GM12878 (cell line): Measurements from ENCODE around the gene PAN3. TPM values are rescaled to one million over a fixed set of nuclear protein-coding genes. Genes with fewer than 3 reads are reported as not detected.
A peak's percentile ranks its signal among the peaks of the same experiment; 100 is the strongest.

ENCODE experiments used
- ATAC-seq: fragments of 200-7000 bp; cut with Tn5 transposase; 3 replicates; pipeline ENCODE4 v1.9.1; 2020; ENCODE audit warnings: mild to moderate bottlenecking, moderate library complexity
- BruUV-seq: library from RNA; stranded (reverse); fragments of 400-500 nt; replicated peaks from 2 replicates; lab custom pipeline; 2021; lab: Mats Ljungman, UMichigan
- CTCF ChIA-PET: fragments of 300-600 bp; sonication (Branson Sonifier 250); formaldehyde crosslinking; extraction: SDS; loops from one replicate; lab custom pipeline; 2021; ENCODE audit warnings: inconsistent platforms; lab: Yijun Ruan, JAX
- POLR2A ChIA-PET: fragments of 350-600 bp; formaldehyde crosslinking; extraction: SDS; loops from one replicate; lab custom pipeline; 2021; ENCODE audit warnings: inconsistent platforms; lab: Charles Lee
- RAD21 ChIA-PET: fragments of 300-600 bp; sonication (Branson Sonifier 250); formaldehyde crosslinking; loops from one replicate; lab custom pipeline; 2023; ENCODE audit warnings: antibody characterized with exemption; ENCODE audit not compliant: unreplicated experiment; lab: Charles Lee
- SMC1A ChIA-PET: fragments of 300-600 bp; sonication (Branson Sonifier 250); formaldehyde crosslinking; loops from one replicate; lab custom pipeline; 2023; ENCODE audit not compliant: unreplicated experiment, uncharacterized antibody; lab: Charles Lee
- DNase-seq: peaks from one replicate; pipeline ENCODE4 v3.0.0-alpha.2; 2011; ENCODE audit warnings: low read depth, low spot score
- FAIRE-seq: peaks from 3 replicates; lab custom pipeline; 2011; peaks lifted over from hg19 to GRCh38; lab: Jason Lieb, UNC
- H2AFZ ChIP-seq: 2 replicates; pipeline ENCODE4 v1.6.0; 2011; ENCODE audit warnings: low read depth, low read length, control low read depth; ENCODE audit not compliant: control insufficient read depth
- H3K27ac ChIP-seq: 2 replicates; pipeline ENCODE4 v1.5.1; 2011; ENCODE audit warnings: control low read depth; ENCODE audit not compliant: control insufficient read depth, insufficient read depth
- H3K27me3 ChIP-seq, 2 experiments: replicated peaks in 1 of 2; 2 replicates each; pipeline versions ENCODE4 v1.6.0 to v1.6.1; 2011; ENCODE audit warnings: low read length in 1 of 2; ENCODE audit not compliant: control insufficient read depth in 2 of 2, insufficient read depth in 2 of 2
- H3K36me3 ChIP-seq, 2 experiments: 2 replicates each; pipeline ENCODE4 v1.5.1; 2011; ENCODE audit warnings: low read length in 1 of 2; ENCODE audit not compliant: control insufficient read depth in 2 of 2, insufficient read depth in 2 of 2
- H3K4me1 ChIP-seq: 2 replicates; pipeline ENCODE4 v1.6.1; 2011; ENCODE audit warnings: mild to moderate bottlenecking, low read length, moderate library complexity, mixed read lengths; ENCODE audit not compliant: control insufficient read depth, insufficient read depth
- H3K4me2 ChIP-seq: 2 replicates; pipeline ENCODE4 v1.6.0; 2011; ENCODE audit warnings: control low read depth; ENCODE audit not compliant: control insufficient read depth, insufficient read depth
- H3K4me3 ChIP-seq: fragments of 200-600 bp; sonication (generic); 2 replicates; pipeline ENCODE4 v1.5.1; 2016
- H3K79me2 ChIP-seq: 2 replicates; pipeline ENCODE4 v1.6.0; 2011; ENCODE audit warnings: low read length; ENCODE audit not compliant: control insufficient read depth, insufficient read depth
- H3K9ac ChIP-seq: 2 replicates; pipeline ENCODE4 v1.8.0; 2011; ENCODE audit warnings: low read length, control low read depth, mixed read lengths; ENCODE audit not compliant: control insufficient read depth, insufficient read depth
- H3K9me3 ChIP-seq: replicated peaks from 3 replicates; pipeline ENCODE4 v1.5.1; 2011; ENCODE audit warnings: mild to moderate bottlenecking, low read length; ENCODE audit not compliant: control insufficient read depth, insufficient read depth
- H4K20me1 ChIP-seq: 2 replicates; pipeline ENCODE4 v1.6.0; 2011; ENCODE audit not compliant: control insufficient read depth, insufficient read depth
- BACH1 ChIP-seq: fragments of 450-650 bp; IDR thresholded peaks from 2 replicates; pipeline ENCODE4 v1.6.1; 2017; ENCODE audit warnings: mild to moderate bottlenecking, borderline replicate concordance
- EGR1 ChIP-seq, 2 experiments: IDR thresholded peaks; 1 replicate in 1 of 2; 2 replicates in 1 of 2; pipeline ENCODE4 v1.6.1; 2011 to 2012; ENCODE audit warnings: low read depth in 2 of 2, low read length in 2 of 2, borderline replicate concordance in 1 of 2, mild to moderate bottlenecking in 1 of 2, moderate library complexity in 1 of 2
- EP300 ChIP-seq, 2 experiments: fragments of 150-350 bp in 1 of 2; IDR thresholded peaks; 2 replicates each; pipeline ENCODE4 v1.6.1; 2011 to 2012; ENCODE audit warnings: low read depth in 2 of 2, low read length in 2 of 2, borderline replicate concordance in 1 of 2, improper control_type of control experiment in 1 of 2, inconsistent platforms in 1 of 2; ENCODE audit not compliant: control insufficient read depth in 1 of 2
- HDGF ChIP-seq: fragments of 450-650 bp; IDR thresholded peaks from 2 replicates; pipeline ENCODE4 v1.6.1; 2016; ENCODE audit warnings: antibody characterized with exemption
- HSF1 ChIP-seq: fragments of 150-350 bp; IDR thresholded peaks from 2 replicates; pipeline ENCODE4 v1.6.1; 2014; ENCODE audit warnings: mild to moderate bottlenecking, low read depth, low read length
- IRF4 ChIP-seq: IDR thresholded peaks from 2 replicates; pipeline ENCODE4 v1.6.1; 2011; ENCODE audit warnings: low read depth, low read length
- MEF2A ChIP-seq: IDR thresholded peaks from 2 replicates; pipeline ENCODE4 v1.6.1; 2011; ENCODE audit warnings: low read depth, mild to moderate bottlenecking, low read length, moderate library complexity; ENCODE audit not compliant: insufficient read depth
- NR2F1 ChIP-seq: fragments of 450-650 bp; conservative IDR thresholded peaks from 2 replicates; pipeline ENCODE4 v1.6.1; 2017; ENCODE audit warnings: mild to moderate bottlenecking
- POLR2A ChIP-seq: IDR thresholded peaks from 2 replicates; pipeline ENCODE4 v1.6.1; 2011; ENCODE audit warnings: low read depth, mild to moderate bottlenecking, low read length
- POLR2AphosphoS5 ChIP-seq: IDR thresholded peaks from 2 replicates; pipeline ENCODE4 v1.6.1; 2011; ENCODE audit warnings: mild to moderate bottlenecking, low read length, inconsistent platforms
- RAD21 ChIP-seq: IDR thresholded peaks from 2 replicates; pipeline ENCODE4 v1.6.1; 2011; ENCODE audit warnings: mild to moderate bottlenecking, low read depth, low read length, moderate library complexity; ENCODE audit not compliant: insufficient read depth
- RB1 ChIP-seq: fragments of 450-650 bp; formaldehyde crosslinking; IDR thresholded peaks from 2 replicates; pipeline ENCODE4 v1.6.1; 2017; ENCODE audit warnings: mild to moderate bottlenecking, borderline replicate concordance
- SKIL ChIP-seq: fragments of 450-650 bp; IDR thresholded peaks from 2 replicates; pipeline ENCODE4 v1.6.1; 2017; ENCODE audit warnings: mild to moderate bottlenecking, low read depth, inconsistent platforms; ENCODE audit not compliant: poor library complexity, severe bottlenecking
- SMC3 ChIP-seq: IDR thresholded peaks from 2 replicates; pipeline ENCODE4 v1.6.1; 2011; ENCODE audit warnings: low read length, improper control_type of control experiment, borderline replicate concordance
- SP1 ChIP-seq: IDR thresholded peaks from one replicate; pipeline ENCODE4 v1.6.1; 2011; ENCODE audit warnings: low read depth, low read length
- TCF3 ChIP-seq: IDR thresholded peaks from 2 replicates; pipeline ENCODE4 v1.6.1; 2012; ENCODE audit warnings: low read depth, mild to moderate bottlenecking, low read length, borderline replicate concordance; ENCODE audit not compliant: insufficient read depth
- ZNF622 ChIP-seq: fragments of 450-650 bp; IDR thresholded peaks from 2 replicates; pipeline ENCODE4 v1.6.1; 2017; ENCODE audit warnings: mild to moderate bottlenecking, inconsistent platforms
- WGBS: methylation state at CpG from one replicate; pipeline ENCODE4 v1.1.6; 2016; ENCODE audit warnings: low lambda C conversion rate; ENCODE audit not compliant: insufficient replicate concordance, insufficient coverage; ENCODE audit errors: missing lambda C conversion rate; 5-methylcytosine and 5-hydroxymethylcytosine counted together
- in situ Hi-C: fragments of 300-500 bp; cut with MboI; formaldehyde crosslinking; loops from 9 replicates; pipeline ENCODE4 v1.14.3; 2018; ENCODE audit warnings: mixed read lengths
- intact Hi-C: fragments of 100-400 bp; cut with micrococcal nuclease; formaldehyde crosslinking; loops from one replicate; pipeline ENCODE4 v1.14.2; 2022; ENCODE audit not compliant: unreplicated experiment
- polyA plus RNA-seq, 11 experiments: library from polyadenylated mRNA; depleted of rRNA in 4 of 11; unstranded in 6 of 11; stranded (reverse) in 5 of 11; fragments of >200 nt; fragmentation: Nextera tagmentation in 4 of 11; fragmentation: Illumina TruSeq in 1 of 11; extraction: Ambion mirVana in 4 of 11; extraction: Trizol in 1 of 11; gene quantifications; 1 replicate in 1 of 11; 2 replicates in 10 of 11; pipeline versions ENCODE4 v1.2.1 to v1.2.3, GENCODE V29; 2011 to 2016; ENCODE audit warnings: inconsistent platforms in 2 of 11, missing spikeins in 2 of 11, low read depth in 1 of 11
- total RNA-seq, 4 experiments: library from RNA; depleted of rRNA in 3 of 4; stranded (reverse); fragments of >200 nt in 3 of 4; fragmentation: Illumina TruSeq in 1 of 4; extraction: Trizol in 1 of 4; gene quantifications; 2 replicates each; pipeline versions ENCODE4 v1.2.1 to v1.2.3, GENCODE V29; 2013 to 2021
- TF ChIP-seq, protein P1 (sequence below): fragments of 450-650 bp; IDR thresholded peaks from 2 replicates; pipeline ENCODE4 v1.6.1; 2017; ENCODE audit warnings: borderline replicate concordance

PAN3 gene
- total and polyA plus RNA-seq, 10 of the 15 experiments (the other 5 are each of a cell fraction or from before 2014, with no cell fraction given) = 13.0 to 33.3 (median 19.9) TPM

DNA sequence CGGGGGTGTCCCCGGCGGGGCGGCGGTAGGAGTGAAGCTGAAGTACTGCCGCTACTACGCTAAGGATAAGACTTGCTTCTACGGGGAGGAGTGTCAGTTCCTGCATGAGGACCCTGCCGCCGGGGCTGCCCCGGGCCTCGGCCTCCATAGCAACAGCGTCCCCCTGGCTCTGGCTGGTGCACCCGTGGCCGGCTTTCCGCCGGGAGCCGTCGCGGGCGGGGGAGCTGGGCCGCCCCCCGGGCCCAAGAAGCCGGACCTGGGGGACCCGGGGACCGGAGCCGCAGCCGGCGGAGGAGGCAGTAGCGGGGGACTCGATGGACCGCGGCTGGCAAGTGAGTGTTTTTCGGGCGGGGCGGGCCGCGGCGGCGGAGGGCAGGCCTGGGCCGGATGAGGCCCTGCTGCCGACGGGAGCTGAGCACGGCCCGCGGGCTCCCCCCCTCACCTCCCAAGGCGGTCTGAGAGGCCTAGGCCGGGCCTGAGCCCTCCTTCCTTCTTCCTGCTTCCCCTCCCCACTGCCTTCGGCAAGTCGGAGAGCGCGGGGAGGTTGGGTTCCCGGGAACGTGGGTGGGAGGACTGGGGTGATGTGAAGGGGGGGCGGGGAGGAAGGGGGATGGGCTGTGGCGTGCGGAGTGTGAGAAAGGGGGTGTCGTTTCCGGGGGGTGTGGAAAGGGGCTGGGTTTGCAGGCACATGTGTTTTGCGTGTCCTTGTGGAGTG lies 568 bp downstream of the PAN3 start:
- intact Hi-C loops = loop anchor here (2.0 to 5.0 kb wide), 4 partner anchors 88 to 518 kb away; partner anchors contain the start of gene POMP
- WGBS = under 1% methylated on average over 34 of the region's 60 CpGs
- no TSS peak for BruUV-seq
- TF ChIP-seq MEF2A (0 out of 2 replicates have a peak, but pooled peaks have one; percentile 14), IRF4 (no peak), BACH1 (peak; percentile 23; the same call in 1 of the 2 replicates), RAD21 (peak; percentile 16; the same call in 1 of the 2 replicates), EP300 (IDR thresholded peaks at IDR 0.05; ENCODE audit: borderline replicate concordance in 1 of 2, control insufficient read depth in 1 of 2, low read depth in 2 of 2, low read length in 2 of 2) (peak in 1 of 2 experiments; percentile 59; a peak in 1 of 4 replicates), HDGF (peak; percentile 97; the same call in 1 of the 2 replicates), SP1 (peak; percentile 50), SMC3 (peak; percentile 14; the same call in 1 of the 2 replicates), ZNF622 (no peak), SKIL (no peak), HSF1 (no peak), POLR2A (peak; percentile 84), RB1 (no peak; the same call in 1 of the 2 replicates), NR2F1 (0 out of 2 replicates have a peak, but pooled peaks have one; percentile 44), TCF3 (peak; percentile 47; the same call in 1 of the 2 replicates), POLR2AphosphoS5 (peak; percentile 80; the same call in 1 of the 2 replicates), EGR1 (IDR thresholded peaks at IDR 0.05; ENCODE audit: borderline replicate concordance in 1 of 2, low read depth in 2 of 2, low read length in 2 of 2) (peak in 1 of 2 experiments; percentile 91; a peak in 2 of 3 replicates)
- TF ChIP-seq, protein P1, sequence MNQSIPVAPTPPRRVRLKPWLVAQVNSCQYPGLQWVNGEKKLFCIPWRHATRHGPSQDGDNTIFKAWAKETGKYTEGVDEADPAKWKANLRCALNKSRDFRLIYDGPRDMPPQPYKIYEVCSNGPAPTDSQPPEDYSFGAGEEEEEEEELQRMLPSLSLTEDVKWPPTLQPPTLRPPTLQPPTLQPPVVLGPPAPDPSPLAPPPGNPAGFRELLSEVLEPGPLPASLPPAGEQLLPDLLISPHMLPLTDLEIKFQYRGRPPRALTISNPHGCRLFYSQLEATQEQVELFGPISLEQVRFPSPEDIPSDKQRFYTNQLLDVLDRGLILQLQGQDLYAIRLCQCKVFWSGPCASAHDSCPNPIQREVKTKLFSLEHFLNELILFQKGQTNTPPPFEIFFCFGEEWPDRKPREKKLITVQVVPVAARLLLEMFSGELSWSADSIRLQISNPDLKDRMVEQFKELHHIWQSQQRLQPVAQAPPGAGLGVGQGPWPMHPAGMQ = 0 out of 2 replicates have a peak, but pooled peaks have one; percentile 46

More for the DNA sequence above, 568 bp downstream of the PAN3 start:
- H3K9ac ChIP-seq = peak overlapping the region; percentile 67
- no peaks in the 10 kb centered on the region for H3K36me3 ChIP-seq
- no peaks in the 10 kb centered on the region for H3K9me3 ChIP-seq
- DNase-seq (peak; percentile 80), ATAC-seq (peak; percentile 77), FAIRE-seq (no peak)
- ChIA-PET POLR2A (interaction anchor here (1.0 to 1.4 kb wide), 2 partner anchors 66 to 520 kb away, joined by 3 to 4 read pairs; partner anchors contain the start of gene POMP), SMC1A (interaction anchor here (0.7 to 2.5 kb wide), 6 partner anchors 9 to 536 kb away, joined by 3 to 9 read pairs (median 4); no protein-coding TSS in a partner anchor), RAD21 (interaction anchor here (1.2 to 1.8 kb wide), 4 partner anchors 10 to 90 kb away, joined by 3 to 4 read pairs (median 4); no protein-coding TSS in a partner anchor), CTCF (no interaction called here)
- in situ Hi-C loops = no loop called here
- H3K4me3 ChIP-seq = peak overlapping the region; percentile 93
- H4K20me1 ChIP-seq = no peaks in the 10 kb centered on the region; the same call in none of the 2 replicates
- peak overlapping the region; percentile 50 for H2AFZ ChIP-seq
- H3K27ac ChIP-seq = peak overlapping the region; percentile 96
- H3K4me2 ChIP-seq = no peak overlapping the region; the same call in 1 of the 2 replicates
- peaks cover 8% of the 10 kb centered on the region for H3K4me1 ChIP-seq
- H3K79me2 ChIP-seq = peaks cover 71% of the 10 kb centered on the region
- H3K27me3 ChIP-seq = no peaks in the 10 kb centered on the region
